Dendritic cell treated with granulocyte-macrophage colony-stimulating factor and Interleukin-4, amounts not matched to agents 40 ng/mL and 50 ng/mL, for 4 days (primary cell): ENCODE measurements around the gene WWOX.

ENCODE experiments used
- H3K27ac Mint-ChIP-seq: one replicate; pipeline ENCODE4 v1.8.0; 2022; ENCODE audit warnings: mild to moderate bottlenecking, mixed read lengths
- H3K27me3 Mint-ChIP-seq: one replicate; pipeline ENCODE4 v1.8.0; 2022; ENCODE audit warnings: mild to moderate bottlenecking, mixed read lengths
- H3K36me3 Mint-ChIP-seq: one replicate; pipeline ENCODE4 v1.8.0; 2022; ENCODE audit warnings: low read depth, mixed read lengths
- H3K4me1 Mint-ChIP-seq: one replicate; pipeline ENCODE4 v1.8.0; 2022; ENCODE audit warnings: low read depth, mixed read lengths
- H3K4me3 Mint-ChIP-seq: one replicate; pipeline ENCODE4 v1.8.0; 2022; ENCODE audit warnings: mild to moderate bottlenecking, moderate library complexity, mixed read lengths
- H3K9me3 Mint-ChIP-seq: one replicate; pipeline ENCODE4 v1.8.0; 2022; ENCODE audit warnings: mixed read lengths
- intact Hi-C: fragments of 100-400 bp; cut with micrococcal nuclease; formaldehyde crosslinking; loops from one replicate; pipeline ENCODE4 v1.15.0; 2022

The WWOX gene

DNA sequence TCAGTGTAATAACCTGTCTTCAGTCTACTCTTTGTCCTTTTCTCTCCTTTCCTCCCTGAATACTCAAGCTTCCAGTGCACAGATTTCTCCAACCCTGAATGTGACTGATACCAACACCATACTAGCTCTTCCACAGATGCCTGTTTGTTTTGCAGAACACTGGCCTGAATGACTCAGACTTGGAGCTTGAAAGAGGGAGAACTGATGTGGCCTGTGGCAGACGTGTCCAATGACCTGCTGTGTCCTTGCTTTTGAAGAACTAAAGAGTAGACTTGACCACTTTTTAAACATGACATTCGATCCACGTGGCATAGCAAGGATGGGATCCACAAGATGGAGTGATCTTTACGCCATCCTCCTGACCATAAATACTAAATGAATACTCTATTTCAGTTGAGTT lies 361.0 kb downstream of the WWOX start:
- H3K27ac Mint-ChIP-seq = no peak overlapping the region
- intact Hi-C loops = no loop called here
- H3K36me3 Mint-ChIP-seq = no peaks in the 10 kb centered on the region
- H3K27me3 Mint-ChIP-seq = no peaks in the 10 kb centered on the region
- H3K9me3 Mint-ChIP-seq = peaks cover 10% of the 10 kb centered on the region
- peaks cover 6% of the 10 kb centered on the region for H3K4me1 Mint-ChIP-seq
- no peak overlapping the region for H3K4me3 Mint-ChIP-seq

DNA sequence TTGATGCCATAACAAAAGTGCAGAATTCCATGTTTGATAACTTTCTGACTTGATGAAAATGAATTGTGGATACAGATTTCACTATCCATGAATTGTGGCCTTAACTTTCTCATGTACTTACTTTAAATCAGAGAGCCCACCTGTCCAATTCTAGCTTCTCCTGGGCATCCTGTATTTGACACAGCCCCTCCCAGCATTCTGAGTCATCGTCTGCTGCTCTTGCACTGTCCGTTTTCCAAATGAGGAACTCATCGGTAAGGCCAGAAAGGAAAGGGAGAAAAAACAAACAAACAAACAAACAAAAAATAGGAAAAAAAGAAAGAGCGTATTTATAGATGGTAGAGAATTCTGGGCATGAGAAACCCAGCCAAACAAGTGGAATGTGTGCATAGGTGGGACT lies 361.6 kb downstream of the WWOX start:
- Mint-ChIP-seq H3K27me3 (no peaks in the 10 kb centered on the region), H3K27ac (no peak overlapping the region), H3K4me3 (no peak overlapping the region), H3K36me3 (no peaks in the 10 kb centered on the region), H3K4me1 (peaks cover 6% of the 10 kb centered on the region), H3K9me3 (peaks cover 10% of the 10 kb centered on the region)
- intact Hi-C loops = no loop called here

DNA sequence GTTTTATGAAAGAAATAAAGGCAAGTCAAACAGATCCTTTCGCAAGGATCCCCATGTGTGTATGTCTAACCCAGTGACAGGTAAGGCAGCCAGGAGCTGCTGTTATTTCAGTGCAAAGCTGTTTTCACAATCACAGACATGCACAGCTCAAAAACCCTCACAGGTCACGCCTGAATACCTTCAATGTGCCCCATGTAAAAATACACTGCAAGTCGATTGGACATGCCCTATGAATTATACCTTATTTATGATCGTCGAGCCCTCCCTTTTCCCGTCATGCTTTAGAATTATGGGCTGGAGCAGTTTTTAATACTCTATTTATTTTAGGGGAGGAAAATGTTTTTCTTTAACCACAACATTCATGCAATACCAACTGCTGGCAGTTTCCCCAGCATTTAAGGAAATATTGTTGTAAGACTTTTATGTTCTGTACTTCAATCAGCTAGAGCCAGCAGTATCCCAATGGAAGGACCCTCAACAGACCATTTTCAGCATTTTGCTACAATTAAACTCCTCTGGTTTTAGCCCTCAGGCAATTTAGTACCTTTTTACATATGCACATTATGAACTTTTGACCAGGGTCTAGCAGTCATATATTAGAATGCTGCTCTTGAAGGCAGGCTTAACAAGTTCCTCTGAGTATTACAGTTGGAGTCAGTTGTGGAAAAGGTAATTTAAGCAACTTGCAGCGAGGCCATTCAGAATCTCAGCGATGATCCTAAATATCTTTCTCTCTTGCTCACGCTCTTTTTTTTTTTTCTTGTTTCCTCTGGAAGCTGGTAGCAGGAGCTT lies 362.2 kb downstream of the WWOX start:
- Mint-ChIP-seq H3K9me3 (peaks cover 10% of the 10 kb centered on the region), H3K4me3 (no peak overlapping the region), H3K36me3 (no peaks in the 10 kb centered on the region), H3K27ac (no peak overlapping the region), H3K27me3 (no peaks in the 10 kb centered on the region), H3K4me1 (peaks cover 6% of the 10 kb centered on the region)
- intact Hi-C loops = no loop called here

DNA sequence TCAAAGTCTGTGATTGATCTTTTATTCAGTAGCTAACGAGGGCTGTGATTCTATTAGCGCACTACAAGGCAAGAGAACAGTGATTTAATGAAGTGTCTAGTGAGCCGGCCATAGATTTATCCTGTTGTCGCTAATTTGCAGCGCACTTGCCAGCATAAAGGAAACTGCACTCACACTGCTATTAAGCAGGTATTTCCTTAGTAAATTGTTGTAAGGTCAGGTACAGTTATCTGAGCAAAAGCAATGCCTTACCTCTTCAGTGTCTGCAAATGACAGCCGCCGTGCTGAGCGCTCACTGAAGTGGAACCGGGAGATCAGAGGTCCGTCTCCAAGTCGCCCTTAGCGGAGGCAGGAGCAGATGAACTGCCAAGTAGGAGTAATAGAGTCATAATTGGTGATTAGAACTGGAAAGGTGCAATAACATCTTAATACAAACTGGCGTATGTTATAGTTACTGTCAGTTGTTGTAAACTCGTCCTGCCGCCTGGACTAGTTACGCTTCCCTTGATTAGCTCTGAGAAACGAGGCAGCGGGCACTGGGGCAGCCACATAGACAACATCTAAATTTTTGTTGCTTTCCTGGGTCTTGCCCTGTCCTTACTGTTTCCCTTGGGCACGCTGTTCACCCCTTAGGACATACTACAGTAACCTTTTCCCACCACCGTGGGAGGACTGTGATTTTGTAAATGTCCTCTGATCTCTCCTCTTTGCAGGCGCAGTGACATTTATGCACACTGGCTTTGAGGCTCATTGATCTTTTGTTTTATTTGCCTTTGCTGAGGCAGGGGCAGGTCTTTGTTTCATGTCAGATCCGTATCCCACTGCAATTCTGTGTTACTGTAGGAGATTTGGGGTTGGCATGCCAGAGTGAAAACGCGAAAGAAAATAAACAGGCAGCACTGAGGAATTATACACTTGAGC lies 363.1 kb downstream of the WWOX start:
- no peaks in the 10 kb centered on the region for H3K36me3 Mint-ChIP-seq
- intact Hi-C loops = no loop called here
- H3K27me3 Mint-ChIP-seq = no peaks in the 10 kb centered on the region
- H3K9me3 Mint-ChIP-seq = peaks cover 10% of the 10 kb centered on the region
- peaks cover 6% of the 10 kb centered on the region for H3K4me1 Mint-ChIP-seq
- H3K4me3 Mint-ChIP-seq = no peak overlapping the region
- H3K27ac Mint-ChIP-seq = no peak overlapping the region

DNA sequence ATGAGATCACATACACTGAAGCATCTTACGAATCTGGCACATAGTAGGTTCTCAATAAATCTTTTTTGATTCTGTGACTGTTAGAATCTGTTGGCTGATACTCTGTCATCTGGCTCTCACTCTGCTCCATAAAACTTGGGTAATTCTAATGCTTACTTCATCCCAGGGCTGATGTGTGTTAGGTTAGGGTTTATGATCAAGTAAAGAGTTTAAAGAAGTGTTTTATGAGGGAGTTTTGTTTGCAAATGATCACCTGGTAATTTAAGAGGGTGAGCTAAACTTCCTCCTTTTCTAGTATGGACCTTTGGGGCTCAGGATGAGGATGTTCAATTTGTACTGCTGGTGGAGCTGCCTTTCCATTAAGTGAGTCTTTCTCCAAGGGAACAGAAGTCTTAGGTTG lies 364.1 kb downstream of the WWOX start:
- no peak overlapping the region for H3K4me3 Mint-ChIP-seq
- H3K27me3 Mint-ChIP-seq = no peaks in the 10 kb centered on the region
- peaks cover 6% of the 10 kb centered on the region for H3K4me1 Mint-ChIP-seq

DNA sequence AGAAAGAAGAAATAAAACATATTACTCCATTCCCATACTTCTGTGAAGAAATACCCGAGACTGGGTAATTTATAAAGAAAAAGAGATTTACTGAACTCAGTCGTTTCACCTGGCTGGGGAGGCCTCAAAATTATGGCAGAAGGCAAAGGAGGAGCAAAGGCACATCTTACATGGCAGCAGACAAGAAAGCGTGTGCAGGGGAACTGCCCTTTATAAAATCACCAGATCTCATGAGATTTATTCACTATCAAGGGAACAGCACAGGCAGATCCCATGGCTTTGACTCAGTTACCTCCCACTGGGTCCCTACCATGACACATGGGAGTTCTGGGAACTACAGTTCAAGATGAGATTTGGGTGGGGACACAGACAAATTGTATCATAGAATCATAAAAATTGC lies 365.4 kb downstream of the WWOX start:
- Mint-ChIP-seq H3K36me3 (no peaks in the 10 kb centered on the region), H3K27me3 (no peaks in the 10 kb centered on the region), H3K4me1 (peaks cover 6% of the 10 kb centered on the region), H3K4me3 (no peak overlapping the region), H3K9me3 (peaks cover 10% of the 10 kb centered on the region), H3K27ac (no peak overlapping the region)
- intact Hi-C loops = no loop called here

More for the DNA sequence above, 364.1 kb downstream of the WWOX start:
- Mint-ChIP-seq H3K36me3 (no peaks in the 10 kb centered on the region), H3K9me3 (peaks cover 10% of the 10 kb centered on the region), H3K27ac (no peak overlapping the region)
- intact Hi-C loops = no loop called here

DNA sequence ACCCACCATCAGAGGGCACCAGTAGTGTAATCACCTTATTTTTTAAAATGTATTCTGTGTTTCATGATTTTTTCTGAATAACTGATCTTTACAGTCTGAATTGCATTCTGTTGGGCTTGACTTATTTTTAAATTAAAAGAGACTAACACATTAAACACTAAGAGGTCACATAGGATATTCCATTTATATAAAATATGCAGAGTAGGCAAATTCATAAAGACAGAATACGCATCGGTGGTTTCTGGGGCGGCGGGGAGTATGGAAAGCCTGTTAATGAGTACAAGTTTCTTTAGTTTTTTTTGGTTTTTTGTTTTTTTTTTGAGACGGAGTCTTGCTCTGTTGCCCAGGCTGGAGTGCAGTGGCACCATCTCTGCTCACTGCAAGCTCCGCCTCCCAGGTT lies 366.3 kb downstream of the WWOX start:
- intact Hi-C loops = no loop called here
- H3K27ac Mint-ChIP-seq = no peak overlapping the region
- H3K4me3 Mint-ChIP-seq = no peak overlapping the region
- H3K36me3 Mint-ChIP-seq = no peaks in the 10 kb centered on the region
- H3K4me1 Mint-ChIP-seq = peaks cover 6% of the 10 kb centered on the region
- peaks cover 10% of the 10 kb centered on the region for H3K9me3 Mint-ChIP-seq
- no peaks in the 10 kb centered on the region for H3K27me3 Mint-ChIP-seq

DNA sequence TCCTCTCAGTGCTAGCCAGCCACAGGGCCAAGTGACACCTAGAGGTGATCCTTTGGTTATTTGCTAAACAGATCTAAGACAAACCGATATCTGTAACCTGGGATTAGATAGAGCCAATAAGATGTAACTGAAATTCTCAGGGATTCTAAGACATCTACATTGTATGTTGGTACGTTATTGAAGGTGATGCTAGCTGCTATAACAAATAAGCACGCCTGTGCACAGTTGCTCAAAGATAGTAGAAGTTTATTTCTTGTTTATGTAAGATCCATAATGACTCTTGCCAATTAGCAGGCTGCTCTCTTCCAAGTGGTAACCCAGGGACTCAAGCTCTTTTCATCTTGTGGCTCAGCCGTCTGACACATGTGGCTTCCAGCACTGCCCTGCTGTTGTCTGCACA lies 370.3 kb downstream of the WWOX start:
- intact Hi-C loops = no loop called here
- Mint-ChIP-seq H3K27me3 (no peaks in the 10 kb centered on the region), H3K27ac (no peak overlapping the region), H3K4me3 (no peak overlapping the region), H3K9me3 (no peaks in the 10 kb centered on the region), H3K4me1 (no peaks in the 10 kb centered on the region), H3K36me3 (no peaks in the 10 kb centered on the region)

DNA sequence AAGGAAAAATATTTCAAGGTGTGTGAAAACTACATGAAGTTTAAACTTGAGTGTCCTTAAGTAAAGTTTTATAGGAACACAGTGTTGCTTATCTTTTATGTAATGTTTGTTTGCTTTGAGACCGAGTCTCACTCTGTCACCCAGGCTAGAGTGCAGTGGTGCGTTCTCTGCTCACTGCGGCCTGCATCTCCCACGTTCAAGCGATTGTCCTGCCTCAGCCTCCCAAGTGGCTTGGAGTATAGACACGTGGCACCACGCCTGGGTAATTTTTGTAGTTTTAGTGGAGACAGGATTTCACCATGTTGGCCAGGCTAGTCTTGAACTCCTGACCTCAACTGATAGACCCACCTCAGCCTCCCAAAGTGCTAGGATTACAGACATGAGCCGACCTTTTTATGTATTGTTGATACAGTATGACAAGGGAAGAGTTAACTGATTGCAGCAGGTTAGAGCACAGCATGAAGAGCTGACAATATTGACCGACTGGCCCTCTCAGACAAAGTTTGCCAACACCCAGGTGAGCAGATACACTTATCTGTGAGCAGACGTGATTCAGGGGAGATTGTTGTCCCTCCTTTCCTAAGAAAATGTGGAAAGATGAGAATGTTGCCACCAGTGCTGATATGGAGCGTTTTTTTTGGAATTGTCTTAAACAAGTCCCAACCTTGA lies 373.7 kb downstream of the WWOX start:
- no peaks in the 10 kb centered on the region for H3K36me3 Mint-ChIP-seq
- H3K4me1 Mint-ChIP-seq = no peaks in the 10 kb centered on the region
- H3K9me3 Mint-ChIP-seq = no peaks in the 10 kb centered on the region
- intact Hi-C loops = no loop called here
- no peaks in the 10 kb centered on the region for H3K27me3 Mint-ChIP-seq
- H3K4me3 Mint-ChIP-seq = no peak overlapping the region
- no peak overlapping the region for H3K27ac Mint-ChIP-seq

DNA sequence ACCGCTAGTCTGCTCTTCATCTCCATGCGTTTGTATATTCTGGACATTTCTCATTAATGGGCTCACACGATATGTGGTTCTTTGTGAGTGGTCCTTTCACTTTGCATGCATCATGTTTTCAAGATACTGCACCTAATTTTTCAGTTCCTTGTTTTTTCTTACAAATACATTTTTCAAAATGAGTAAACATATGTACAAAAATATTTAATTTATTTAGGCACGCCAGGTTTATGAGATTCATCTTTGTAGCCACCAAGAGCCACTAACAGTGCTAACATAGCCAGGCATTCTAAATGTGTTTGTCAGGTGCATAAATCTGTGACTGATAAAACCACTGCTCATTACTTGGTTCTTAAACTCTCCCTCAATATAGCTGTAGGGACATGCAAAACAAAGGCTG lies 375.3 kb downstream of the WWOX start:
- no peaks in the 10 kb centered on the region for H3K27me3 Mint-ChIP-seq
- no peaks in the 10 kb centered on the region for H3K36me3 Mint-ChIP-seq
- no peak overlapping the region for H3K4me3 Mint-ChIP-seq
- H3K4me1 Mint-ChIP-seq = no peaks in the 10 kb centered on the region
- H3K27ac Mint-ChIP-seq = no peak overlapping the region
- intact Hi-C loops = no loop called here
- no peaks in the 10 kb centered on the region for H3K9me3 Mint-ChIP-seq

DNA sequence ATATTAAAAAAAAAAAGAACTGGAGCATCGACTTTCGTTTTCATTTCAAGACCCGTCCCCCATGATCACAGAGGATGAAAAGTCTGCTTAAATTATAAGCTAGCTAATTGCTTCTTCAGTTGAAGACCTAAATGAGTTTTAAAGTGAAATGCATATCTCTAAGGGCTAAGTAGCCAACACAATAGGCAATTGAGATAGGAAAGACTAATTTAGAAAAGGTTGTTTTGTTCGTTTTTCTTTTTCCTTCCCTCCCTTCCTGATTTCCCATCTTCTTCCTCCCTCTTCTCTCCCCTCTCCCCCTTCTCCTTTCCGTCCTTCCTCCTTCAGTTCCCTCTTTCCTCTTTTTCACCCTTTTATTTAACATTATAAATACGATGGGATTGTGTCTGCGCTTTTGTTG lies 377.2 kb downstream of the WWOX start:
- Mint-ChIP-seq H3K4me3 (no peak overlapping the region), H3K4me1 (no peaks in the 10 kb centered on the region), H3K27me3 (no peaks in the 10 kb centered on the region), H3K27ac (no peak overlapping the region), H3K36me3 (no peaks in the 10 kb centered on the region), H3K9me3 (no peaks in the 10 kb centered on the region)
- intact Hi-C loops = no loop called here

DNA sequence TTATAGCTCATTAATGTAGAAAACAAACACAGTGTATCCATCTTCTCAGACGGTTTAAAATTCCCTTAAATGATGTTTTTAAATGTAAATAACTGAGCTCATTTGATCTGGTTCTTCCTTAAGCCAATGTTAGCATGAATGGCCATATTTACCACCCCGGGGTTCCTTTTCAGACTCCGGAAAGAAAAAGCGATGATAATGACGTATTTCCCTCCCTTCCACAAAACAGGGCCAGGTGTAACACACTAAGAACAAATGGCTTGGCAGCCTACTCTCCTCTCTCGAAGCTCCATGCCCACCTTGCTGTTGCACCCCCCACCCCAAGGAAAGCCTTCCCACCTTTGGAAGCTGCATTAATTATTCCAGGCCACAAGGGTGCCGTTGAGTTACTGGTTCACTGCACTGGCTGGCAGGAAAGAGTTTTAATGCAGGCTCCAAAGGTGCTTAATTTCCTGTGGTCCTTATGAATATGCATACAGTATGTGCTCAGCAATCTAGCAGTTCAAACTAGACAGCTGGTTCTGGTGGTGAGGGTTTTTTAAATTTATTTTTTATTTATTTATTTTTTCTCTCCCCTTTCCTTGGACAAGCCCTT lies 378.9 kb downstream of the WWOX start:
- H3K36me3 Mint-ChIP-seq = no peaks in the 10 kb centered on the region
- no peaks in the 10 kb centered on the region for H3K4me1 Mint-ChIP-seq
- H3K4me3 Mint-ChIP-seq = no peak overlapping the region
- H3K27me3 Mint-ChIP-seq = no peaks in the 10 kb centered on the region
- no peaks in the 10 kb centered on the region for H3K9me3 Mint-ChIP-seq
- intact Hi-C loops = no loop called here
- no peak overlapping the region for H3K27ac Mint-ChIP-seq

DNA sequence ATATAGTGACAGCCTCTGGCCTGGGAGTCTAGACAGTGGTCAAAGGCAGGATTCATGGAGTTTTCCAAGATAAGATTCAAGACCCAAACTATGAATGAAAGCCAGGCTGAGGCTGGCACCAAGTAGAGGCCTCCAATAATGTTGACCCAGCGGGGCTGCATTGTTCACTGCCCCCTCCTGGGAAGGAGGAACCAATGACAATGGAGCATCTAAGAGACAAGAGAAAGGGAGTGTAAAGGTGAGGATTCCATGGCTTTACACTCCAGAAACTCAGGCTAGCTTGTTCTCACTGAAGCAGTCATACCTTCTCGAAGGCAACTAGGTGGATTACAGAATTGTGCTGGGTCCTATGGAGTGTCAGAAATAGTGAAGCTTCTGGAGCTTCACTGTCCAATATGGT lies 380.3 kb downstream of the WWOX start:
- Mint-ChIP-seq H3K9me3 (no peaks in the 10 kb centered on the region), H3K27me3 (no peaks in the 10 kb centered on the region), H3K36me3 (no peaks in the 10 kb centered on the region), H3K4me1 (no peaks in the 10 kb centered on the region), H3K27ac (no peak overlapping the region), H3K4me3 (no peak overlapping the region)
- intact Hi-C loops = no loop called here

DNA sequence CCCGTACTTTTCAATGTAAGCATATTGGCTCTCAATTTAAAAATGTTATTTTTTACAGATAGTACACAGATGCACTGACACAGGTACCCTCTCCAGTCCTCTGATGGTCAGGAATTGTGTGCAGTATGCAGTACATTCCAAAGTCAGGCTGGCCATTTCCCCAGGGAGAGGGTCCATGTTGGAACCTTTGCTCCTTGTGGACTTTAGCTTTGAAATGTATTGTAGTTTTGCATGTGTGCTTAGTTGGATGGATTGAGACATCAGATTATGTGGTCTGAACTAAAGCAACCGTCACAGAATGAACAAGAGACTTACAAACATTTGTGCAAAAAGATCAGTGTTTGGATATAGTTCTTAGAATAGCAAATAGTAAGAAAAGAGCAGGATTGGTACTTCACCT lies 381.1 kb downstream of the WWOX start:
- Mint-ChIP-seq H3K27ac (no peak overlapping the region), H3K9me3 (no peaks in the 10 kb centered on the region), H3K36me3 (no peaks in the 10 kb centered on the region), H3K27me3 (no peaks in the 10 kb centered on the region), H3K4me3 (no peak overlapping the region), H3K4me1 (no peaks in the 10 kb centered on the region)
- intact Hi-C loops = no loop called here
